ENCODE results near the gene CBLC.
A peak's percentile ranks its signal among the peaks of the same experiment; 100 is the strongest.
"Not testable (repeated sequence)": the region's sequence is repeated elsewhere in the genome, so short reads cannot be mapped to it uniquely, and the experiment has no call there.

CBLC gene

GRCh38 chr19:44765033-44765948 is 12.4 kb upstream of the CBLC start:
- DNase-seq (ENCODE audit: low read depth in 2 of 2) = no peak

GRCh38 chr19:44765949-44766335 is 11.7 kb upstream of the CBLC start:
- DNase-seq (ENCODE audit: low read depth in 2 of 2) = no peak

- no peak for DNase-seq (ENCODE audit: low read depth in 2 of 2)
Measured at GRCh38 chr19:44767295-44768180, 10.2 kb upstream of the CBLC start.

- peak; percentile 96 for DNase-seq (ENCODE audit: low read depth in 2 of 2)
Measured at GRCh38 chr19:44770550-44771257, 7.0 kb upstream of the CBLC start.

- not testable (repeated sequence) for DNase-seq (ENCODE audit: low read depth in 2 of 2)
Measured at GRCh38 chr19:44772144-44772543, 5.5 kb upstream of the CBLC start.

GRCh38 chr19:44772959-44773358 is 4.7 kb upstream of the CBLC start:
- DNase-seq (ENCODE audit: low read depth in 2 of 2) = no peak

GRCh38 chr19:44775676-44776240 is 1.9 kb upstream of the CBLC start:
- DNase-seq (ENCODE audit: low read depth in 2 of 2) = no peak

- no peak for DNase-seq (ENCODE audit: low read depth in 2 of 2)
Measured at GRCh38 chr19:44776402-44777096, 1.1 kb upstream of the CBLC start.

- DNase-seq (ENCODE audit: low read depth in 2 of 2) = no peak
Measured at GRCh38 chr19:44779150-44779549, 1.5 kb downstream of the CBLC start.

- DNase-seq (ENCODE audit: low read depth in 2 of 2) = not testable (repeated sequence)
Measured at GRCh38 chr19:44781694-44782093, 4.0 kb downstream of the CBLC start.

- no peak for DNase-seq (ENCODE audit: low read depth in 2 of 2)
Measured at GRCh38 chr19:44782729-44783128, 5.0 kb downstream of the CBLC start.

- DNase-seq (ENCODE audit: low read depth in 2 of 2) = no peak
Measured at GRCh38 chr19:44783545-44783944, 5.9 kb downstream of the CBLC start.

- DNase-seq (ENCODE audit: low read depth in 2 of 2) = no peak
Measured at GRCh38 chr19:44785271-44785670, 7.6 kb downstream of the CBLC start.

GRCh38 chr19:44785993-44786392 is 8.3 kb downstream of the CBLC start:
- no peak for DNase-seq (ENCODE audit: low read depth in 2 of 2)

- no peak for DNase-seq (ENCODE audit: low read depth in 2 of 2)
Measured at GRCh38 chr19:44788971-44789370, 11.3 kb downstream of the CBLC start.

GRCh38 chr19:44789943-44790483 is 12.3 kb downstream of the CBLC start:
- no peak for DNase-seq (ENCODE audit: low read depth in 2 of 2)

- no peak for DNase-seq (ENCODE audit: low read depth in 2 of 2)
Measured at GRCh38 chr19:44792281-44792680, 14.6 kb downstream of the CBLC start.

GRCh38 chr19:44794610-44795009 is 16.9 kb downstream of the CBLC start:
- no peak for DNase-seq (ENCODE audit: low read depth in 2 of 2)

- DNase-seq (ENCODE audit: low read depth in 2 of 2) = no peak
Measured at GRCh38 chr19:44795398-44795987, 17.8 kb downstream of the CBLC start.

- DNase-seq (ENCODE audit: low read depth in 2 of 2) = no peak
Measured at GRCh38 chr19:44796701-44797115, 19.0 kb downstream of the CBLC start.

Measured in stimulated activated CD8-positive, alpha-beta memory T cell treated with anti-CD3 and anti-CD28 coated beads, Interleukin-7, amount 100 ng/mL, for 1 hour (primary cell).